Measurements from ENCODE around the gene CELF2. TPM values are rescaled to one million over a fixed set of nuclear protein-coding genes. Genes with fewer than 3 reads are reported as not detected.

CELF2 gene
- total RNA-seq, 1 donor from 2014 or later = 3.8 TPM

- TF ChIP-seq, protein P1, sequence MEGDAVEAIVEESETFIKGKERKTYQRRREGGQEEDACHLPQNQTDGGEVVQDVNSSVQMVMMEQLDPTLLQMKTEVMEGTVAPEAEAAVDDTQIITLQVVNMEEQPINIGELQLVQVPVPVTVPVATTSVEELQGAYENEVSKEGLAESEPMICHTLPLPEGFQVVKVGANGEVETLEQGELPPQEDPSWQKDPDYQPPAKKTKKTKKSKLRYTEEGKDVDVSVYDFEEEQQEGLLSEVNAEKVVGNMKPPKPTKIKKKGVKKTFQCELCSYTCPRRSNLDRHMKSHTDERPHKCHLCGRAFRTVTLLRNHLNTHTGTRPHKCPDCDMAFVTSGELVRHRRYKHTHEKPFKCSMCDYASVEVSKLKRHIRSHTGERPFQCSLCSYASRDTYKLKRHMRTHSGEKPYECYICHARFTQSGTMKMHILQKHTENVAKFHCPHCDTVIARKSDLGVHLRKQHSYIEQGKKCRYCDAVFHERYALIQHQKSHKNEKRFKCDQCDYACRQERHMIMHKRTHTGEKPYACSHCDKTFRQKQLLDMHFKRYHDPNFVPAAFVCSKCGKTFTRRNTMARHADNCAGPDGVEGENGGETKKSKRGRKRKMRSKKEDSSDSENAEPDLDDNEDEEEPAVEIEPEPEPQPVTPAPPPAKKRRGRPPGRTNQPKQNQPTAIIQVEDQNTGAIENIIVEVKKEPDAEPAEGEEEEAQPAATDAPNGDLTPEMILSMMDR (IDR thresholded peaks at IDR 0.05; ENCODE audit: unreplicated experiment) = no peak
- Mint-ChIP-seq H3K4me1 (ENCODE audit: low read depth) (peaks cover 8% of the 10 kb centered on the region), H3K27me3 (peaks cover 91% of the 10 kb centered on the region), H3K9me3 (ENCODE audit: low read depth) (no peaks in the 10 kb centered on the region), H3K4me3 (ENCODE audit: low read depth) (no peak overlapping the region), H3K27ac (no peak overlapping the region), H3K36me3 (ENCODE audit: insufficient read depth) (no peaks in the 10 kb centered on the region)
- DNase-seq (ENCODE audit: low spot score, unreplicated experiment) = no peak
Measured at GRCh38 chr10:11023009-11023953, 5.6 kb downstream of the CELF2 start.

GRCh38 chr10:11024596-11024995 is 6.9 kb downstream of the CELF2 start:
- H3K9me3 Mint-ChIP-seq (ENCODE audit: low read depth) = no peaks in the 10 kb centered on the region
- H3K4me1 Mint-ChIP-seq (ENCODE audit: low read depth) = peaks cover 4% of the 10 kb centered on the region
- H3K27ac Mint-ChIP-seq = no peak overlapping the region
- H3K36me3 Mint-ChIP-seq (ENCODE audit: insufficient read depth) = no peaks in the 10 kb centered on the region
- H3K4me3 Mint-ChIP-seq (ENCODE audit: low read depth) = no peak overlapping the region
- TF ChIP-seq, protein P1 (IDR thresholded peaks at IDR 0.05; ENCODE audit: unreplicated experiment) = no peak
- H3K27me3 Mint-ChIP-seq = peaks cover 91% of the 10 kb centered on the region
- no peak for DNase-seq (ENCODE audit: low spot score, unreplicated experiment)

GRCh38 chr10:11025978-11026377 is 8.3 kb downstream of the CELF2 start:
- DNase-seq (ENCODE audit: low spot score, unreplicated experiment) = no peak
- Mint-ChIP-seq H3K4me3 (ENCODE audit: low read depth) (no peak overlapping the region), H3K9me3 (ENCODE audit: low read depth) (no peaks in the 10 kb centered on the region), H3K4me1 (ENCODE audit: low read depth) (peaks cover 4% of the 10 kb centered on the region), H3K27ac (no peak overlapping the region), H3K36me3 (ENCODE audit: insufficient read depth) (no peaks in the 10 kb centered on the region), H3K27me3 (peaks cover 91% of the 10 kb centered on the region)
- TF ChIP-seq, protein P1 (IDR thresholded peaks at IDR 0.05; ENCODE audit: unreplicated experiment) = no peak

DNA sequence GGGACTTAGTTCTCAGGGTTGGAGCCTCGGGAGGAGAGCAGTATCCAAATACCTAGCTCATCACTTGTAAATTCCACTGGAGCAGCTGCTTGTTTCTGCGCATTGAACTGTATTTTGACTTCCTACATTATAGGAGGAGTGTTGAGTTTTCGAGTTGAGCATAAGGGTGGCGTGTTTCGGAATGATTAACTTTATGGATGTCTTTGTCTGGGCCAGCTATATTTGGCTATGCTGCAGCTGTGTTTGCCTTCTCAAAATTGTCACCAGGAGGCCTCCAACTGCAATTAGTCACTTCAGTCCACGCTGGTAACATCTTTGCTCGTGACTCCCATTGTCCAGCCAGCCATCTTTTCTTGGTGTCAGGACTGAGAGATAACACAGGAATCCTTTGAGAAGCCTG is 9.1 kb downstream of the CELF2 start:
- DNase-seq (ENCODE audit: low spot score, unreplicated experiment) = no peak
- H3K27me3 Mint-ChIP-seq = peaks cover 93% of the 10 kb centered on the region
- TF ChIP-seq, protein P1 (IDR thresholded peaks at IDR 0.05; ENCODE audit: unreplicated experiment) = no peak
- H3K4me3 Mint-ChIP-seq (ENCODE audit: low read depth) = no peak overlapping the region
- no peak overlapping the region for H3K27ac Mint-ChIP-seq
- no peaks in the 10 kb centered on the region for H3K9me3 Mint-ChIP-seq (ENCODE audit: low read depth)
- H3K36me3 Mint-ChIP-seq (ENCODE audit: insufficient read depth) = no peaks in the 10 kb centered on the region
- H3K4me1 Mint-ChIP-seq (ENCODE audit: low read depth) = peaks cover 4% of the 10 kb centered on the region

DNA sequence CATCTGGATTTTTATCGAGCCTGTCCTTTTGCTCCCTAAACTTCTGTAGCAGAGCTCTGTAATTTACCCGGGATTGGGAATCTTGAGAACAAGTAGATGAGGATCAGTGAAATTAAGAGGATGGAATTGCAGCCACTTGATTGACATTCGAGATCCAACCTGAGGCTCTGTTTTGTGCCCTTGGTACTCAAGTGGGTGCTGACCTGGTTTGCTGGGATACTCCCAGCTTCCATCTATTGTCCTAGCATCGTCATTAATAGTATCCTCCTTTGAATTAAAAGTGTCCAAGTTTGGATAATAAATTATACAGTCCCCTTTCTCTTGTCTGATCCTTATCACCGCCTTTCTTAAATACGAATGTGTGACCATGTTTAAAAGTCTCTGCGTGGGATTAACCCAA is 17.1 kb downstream of the CELF2 start:
- H3K27ac Mint-ChIP-seq = no peak overlapping the region
- H3K4me3 Mint-ChIP-seq (ENCODE audit: low read depth) = no peak overlapping the region
- H3K36me3 Mint-ChIP-seq (ENCODE audit: insufficient read depth) = no peaks in the 10 kb centered on the region
- H3K9me3 Mint-ChIP-seq (ENCODE audit: low read depth) = no peaks in the 10 kb centered on the region
- peaks cover 81% of the 10 kb centered on the region for H3K27me3 Mint-ChIP-seq
- TF ChIP-seq, protein P1 (IDR thresholded peaks at IDR 0.05; ENCODE audit: unreplicated experiment) = no peak
- DNase-seq (ENCODE audit: low spot score, unreplicated experiment) = no peak
- peaks cover 14% of the 10 kb centered on the region for H3K4me1 Mint-ChIP-seq (ENCODE audit: low read depth)
